DOHH2 (cell line): ENCODE results near the gene WDR5.

Experiments
- H3F3A ChIP-seq: fragments of 200-600 bp; sonication (generic), shearing (Covaris generic); 2 replicates; pipeline ENCODE4 v1.6.0; 2016; ENCODE audit warnings: antibody characterized with exemption, mild to moderate bottlenecking; ENCODE audit not compliant: control insufficient read depth, insufficient read depth
- H3K27ac ChIP-seq: fragments of 200-600 bp; sonication (generic); 2 replicates; pipeline ENCODE4 v1.5.1; 2014; ENCODE audit warnings: low read depth, mild to moderate bottlenecking, low read length, moderate library complexity
- H3K27me3 ChIP-seq: fragments of 200-600 bp; sonication (generic); 2 replicates; pipeline ENCODE4 v1.6.1; 2014; ENCODE audit warnings: mild to moderate bottlenecking, low read length, mixed read lengths; ENCODE audit not compliant: control insufficient read depth
- H3K36me3 ChIP-seq: fragments of 200-600 bp; sonication (generic); 2 replicates; pipeline ENCODE4 v1.6.1; 2014; ENCODE audit warnings: mild to moderate bottlenecking, low read length, moderate library complexity, mixed read lengths; ENCODE audit not compliant: control insufficient read depth
- H3K4me1 ChIP-seq: fragments of 200-600 bp; sonication (generic); 2 replicates; pipeline ENCODE4 v1.6.1; 2014; ENCODE audit warnings: mild to moderate bottlenecking, low read length, mixed read lengths; ENCODE audit not compliant: control insufficient read depth
- H3K4me2 ChIP-seq: fragments of 200-600 bp; sonication (generic); 2 replicates; pipeline ENCODE4 v1.6.0; 2014; ENCODE audit warnings: mild to moderate bottlenecking, low read length, moderate library complexity
- H3K4me3 ChIP-seq: fragments of 200-600 bp; sonication (generic); 2 replicates; pipeline ENCODE4 v1.5.1; 2014; ENCODE audit warnings: mild to moderate bottlenecking, low read length, mixed read lengths
- H3K79me2 ChIP-seq: fragments of 200-600 bp; sonication (generic); 2 replicates; pipeline ENCODE4 v1.6.1; 2014; ENCODE audit warnings: mild to moderate bottlenecking, low read length, mixed read lengths; ENCODE audit not compliant: control insufficient read depth
- H3K9me2 ChIP-seq: fragments of 200-600 bp; sonication (generic); replicated peaks from 2 replicates; pipeline ENCODE4 v1.6.1; 2014; ENCODE audit warnings: mild to moderate bottlenecking, low read length, mixed read lengths; ENCODE audit not compliant: control insufficient read depth
- H3K9me3 ChIP-seq: fragments of 200-600 bp; sonication (generic); 2 replicates; pipeline ENCODE4 v1.6.1; 2014; ENCODE audit warnings: antibody characterized with exemption, low read length, mixed read lengths; ENCODE audit not compliant: control insufficient read depth, insufficient read depth
- H4K20me1 ChIP-seq: fragments of 200-600 bp; sonication (generic); 2 replicates; pipeline ENCODE4 v1.6.0; 2014; ENCODE audit warnings: low read depth, mild to moderate bottlenecking, antibody characterized with exemption, low read length, moderate library complexity; ENCODE audit not compliant: control insufficient read depth, insufficient read depth
- CTCF ChIP-seq: fragments of 200-600 bp; sonication (generic); IDR thresholded peaks from one replicate; pipeline ENCODE4 v1.5.1; 2014; ENCODE audit warnings: antibody characterized with exemption, mild to moderate bottlenecking, low read depth, low read length; ENCODE audit not compliant: poor library complexity, severe bottlenecking
- EZH2phosphoT487 ChIP-seq: fragments of 200-600 bp; sonication (generic); IDR thresholded peaks from 2 replicates; pipeline ENCODE4 v1.6.1; 2017; ENCODE audit warnings: borderline replicate concordance, mild to moderate bottlenecking, antibody characterized with exemption, low read length, moderate library complexity, mixed read lengths

WDR5 gene

GRCh38 chr9:134134949-134135342, 936 bp upstream of the WDR5 start:
- peaks cover 27% of the 10 kb centered on the region for H4K20me1 ChIP-seq
- peaks cover 5% of the 10 kb centered on the region for H3F3A ChIP-seq
- TF ChIP-seq EZH2phosphoT487, result no peak
- TF ChIP-seq CTCF, result no peak
- peaks cover 40% of the 10 kb centered on the region for H3K36me3 ChIP-seq
- H3K4me1 ChIP-seq, result peaks cover 48% of the 10 kb centered on the region
- H3K9me2 ChIP-seq, result no peaks in the 10 kb centered on the region
- no peaks in the 10 kb centered on the region for H3K27me3 ChIP-seq
- H3K4me2 ChIP-seq, result peak overlapping the region; percentile 92
- peaks cover 55% of the 10 kb centered on the region for H3K79me2 ChIP-seq
- peak overlapping the region; percentile 87 for H3K27ac ChIP-seq
- peak overlapping the region; percentile 81 for H3K4me3 ChIP-seq
- H3K9me3 ChIP-seq, result no peaks in the 10 kb centered on the region

GRCh38 chr9:134136118-134136995, 475 bp downstream of the WDR5 start:
- peaks cover 53% of the 10 kb centered on the region for H3K36me3 ChIP-seq
- H3K79me2 ChIP-seq, result peaks cover 65% of the 10 kb centered on the region
- H3K27ac ChIP-seq, result peak overlapping the region; percentile 33; the same call in 1 of the 2 replicates
- H3K4me2 ChIP-seq, result peak overlapping the region; percentile 80
- peaks cover 5% of the 10 kb centered on the region for H3F3A ChIP-seq
- peaks cover 27% of the 10 kb centered on the region for H4K20me1 ChIP-seq
- no peaks in the 10 kb centered on the region for H3K9me3 ChIP-seq
- peak overlapping the region; percentile 96 for H3K4me3 ChIP-seq
- peaks cover 39% of the 10 kb centered on the region for H3K4me1 ChIP-seq
- H3K9me2 ChIP-seq, result no peaks in the 10 kb centered on the region
- H3K27me3 ChIP-seq, result no peaks in the 10 kb centered on the region
- TF ChIP-seq EZH2phosphoT487 (no peak), CTCF (no peak)

GRCh38 chr9:134136996-134137299, 1.1 kb downstream of the WDR5 start:
- Histone ChIP-seq H3K4me2 (peak overlapping the region; percentile 80), H3K9me2 (no peaks in the 10 kb centered on the region), H3K27me3 (no peaks in the 10 kb centered on the region), H3K27ac (no peak overlapping the region), H3F3A (peaks cover 5% of the 10 kb centered on the region), H3K36me3 (peaks cover 59% of the 10 kb centered on the region), H3K9me3 (no peaks in the 10 kb centered on the region), H3K79me2 (peaks cover 66% of the 10 kb centered on the region), H4K20me1 (peaks cover 27% of the 10 kb centered on the region), H3K4me3 (peak overlapping the region; percentile 96), H3K4me1 (peaks cover 36% of the 10 kb centered on the region)
- TF ChIP-seq CTCF (no peak), EZH2phosphoT487 (no peak)
